NT2/D1 (cell line): Measurements from ENCODE around the gene GNG8.

ENCODE experiments used
- SUZ12 ChIP-seq: IDR thresholded peaks from 2 replicates; pipeline ENCODE4 v1.6.1; 2011; ENCODE audit not compliant: insufficient read length, insufficient read depth; ENCODE audit errors: extremely low read depth
- YY1 ChIP-seq: IDR thresholded peaks from 2 replicates; pipeline ENCODE4 v1.6.1; 2011; ENCODE audit not compliant: insufficient read length, insufficient read depth
- ZNF274 ChIP-seq: IDR thresholded peaks from 2 replicates; pipeline ENCODE4 v1.6.1; 2011; ENCODE audit warnings: mild to moderate bottlenecking, low read depth, low read length

- TF ChIP-seq SUZ12, result no peak
- no peak for TF ChIP-seq YY1
- TF ChIP-seq ZNF274, result no peak
These were observed 25.6 kb downstream of the GNG8 start for GRCh38 chr19:46610413-46610775.
